Keratinocyte (primary cell): Measurements from ENCODE around the gene CFAP61. TPM values are rescaled to one million over a fixed set of nuclear protein-coding genes. Genes with fewer than 3 reads are reported as not detected.

Source experiments
- DNase-seq: peaks from one replicate; pipeline ENCODE4 v3.0.0-alpha.2; 2011; ENCODE audit warnings: low read depth, missing footprints, low spot score
- FAIRE-seq: peaks from 2 replicates; lab custom pipeline; 2011; peaks lifted over from hg19 to GRCh38; lab: Jason Lieb, UNC
- H2AFZ ChIP-seq: 2 replicates; pipeline ENCODE4 v1.6.0; 2012; ENCODE audit warnings: low read length, control low read depth, inconsistent platforms; ENCODE audit not compliant: control insufficient read depth
- H3K27ac ChIP-seq: 2 replicates; pipeline ENCODE4 v1.5.1; 2011; ENCODE audit warnings: low read length; ENCODE audit not compliant: control insufficient read depth, insufficient read depth
- H3K27me3 ChIP-seq: 3 replicates; pipeline ENCODE4 v1.6.0; 2011; ENCODE audit warnings: low read length; ENCODE audit not compliant: control insufficient read depth, insufficient read depth; ENCODE audit errors: extremely low read depth
- H3K36me3 ChIP-seq, 2 experiments: 2 replicates in 1 of 2; 3 replicates in 1 of 2; pipeline ENCODE4 v1.5.1; 2011; ENCODE audit warnings: low read length in 2 of 2, mild to moderate bottlenecking in 1 of 2; ENCODE audit not compliant: control insufficient read depth in 2 of 2, insufficient read depth in 2 of 2; ENCODE audit errors: extremely low read depth in 1 of 2
- H3K4me1 ChIP-seq: 3 replicates; pipeline ENCODE4 v1.5.1; 2011; ENCODE audit warnings: low read length; ENCODE audit not compliant: control insufficient read depth, insufficient read depth; ENCODE audit errors: extremely low read depth
- H3K4me2 ChIP-seq: 3 replicates; pipeline ENCODE4 v1.6.0; 2011; ENCODE audit warnings: low read depth, low read length; ENCODE audit not compliant: control insufficient read depth, insufficient read depth; ENCODE audit errors: extremely low read depth
- H3K4me3 ChIP-seq, 3 experiments: fragments of 200-600 bp in 1 of 3; sonication (generic) in 1 of 3; 2 replicates in 2 of 3; 3 replicates in 1 of 3; pipeline ENCODE4 v1.5.1; 2011 to 2016; ENCODE audit warnings: low read length in 3 of 3, mild to moderate bottlenecking in 3 of 3, control low read depth in 2 of 3, inconsistent platforms in 1 of 3, low read depth in 1 of 3, mixed read lengths in 1 of 3, mixed run types in 1 of 3, moderate library complexity in 1 of 3; ENCODE audit not compliant: control insufficient read depth in 2 of 3, insufficient read depth in 2 of 3; ENCODE audit errors: extremely low read depth in 1 of 3
- H3K79me2 ChIP-seq: 2 replicates; pipeline ENCODE4 v1.6.0; 2012; ENCODE audit warnings: low read length; ENCODE audit not compliant: control insufficient read depth, insufficient read depth
- H3K9ac ChIP-seq: 3 replicates; pipeline ENCODE4 v1.6.0; 2011; ENCODE audit warnings: low read length; ENCODE audit not compliant: control insufficient read depth, insufficient read depth; ENCODE audit errors: extremely low read depth
- H3K9me1 ChIP-seq: 3 replicates; pipeline ENCODE4 v1.6.0; 2011; ENCODE audit warnings: low read length; ENCODE audit not compliant: control insufficient read depth, insufficient read depth; ENCODE audit errors: extremely low read depth
- H3K9me3 ChIP-seq: 2 replicates; pipeline ENCODE4 v1.5.1; 2012; ENCODE audit warnings: low read depth, low read length; ENCODE audit not compliant: control insufficient read depth
- H4K20me1 ChIP-seq: 3 replicates; pipeline ENCODE4 v1.6.0; 2011; ENCODE audit warnings: low read length; ENCODE audit not compliant: control insufficient read depth, insufficient read depth; ENCODE audit errors: extremely low read depth
- CTCF ChIP-seq, 3 experiments: IDR thresholded peaks in 1 of 3; conservative IDR thresholded peaks in 1 of 3; optimal IDR thresholded peaks in 1 of 3; 2 replicates in 2 of 3; 3 replicates in 1 of 3; pipeline versions ENCODE3 to v1.5.1; 2011; ENCODE audit warnings: low read length in 3 of 3, mild to moderate bottlenecking in 3 of 3, moderate library complexity in 2 of 3, control low read depth in 1 of 3, inconsistent platforms in 1 of 3; ENCODE audit not compliant: insufficient read depth in 2 of 3; ENCODE audit errors: extremely low read depth in 1 of 3
- EZH2 ChIP-seq: IDR thresholded peaks from one replicate; pipeline ENCODE4 v1.6.1; 2012; ENCODE audit warnings: inconsistent platforms, mild to moderate bottlenecking, low read length, moderate library complexity
- dilution Hi-C: fragments of 300-500 bp; cut with MboI; formaldehyde crosslinking; loops from one replicate; pipeline ENCODE4 v1.7.0; 2020; ENCODE audit warnings: low sequenced_read_pairs; ENCODE audit not compliant: extremely low pct_ligation_motif_present
- polyA plus RNA-seq, 5 experiments: library from polyadenylated mRNA; depleted of rRNA in 3 of 5; stranded (reverse) in 3 of 5; stranded (forward) in 1 of 5; unstranded in 1 of 5; fragments of >200 nt; gene quantifications; 1 replicate in 1 of 5; 2 replicates in 3 of 5; 3 replicates in 1 of 5; pipeline versions ENCODE4 v1.2.1 to v1.2.3, GENCODE V29; 2011 to 2012; ENCODE audit warnings: missing spikeins in 2 of 5, low read depth in 1 of 5, low replicate concordance in 1 of 5

The CFAP61 gene
- polyA plus RNA-seq, 1 donor (not counting 4 experiments of a cell fraction or from before 2014, with no cell fraction given), result 0.25 TPM

GRCh38 chr20:20084296-20084752, 32.0 kb downstream of the CFAP61 start:
- no peak overlapping the region for H3K9ac ChIP-seq
- dilution Hi-C loops, result no loop called here
- no peaks in the 10 kb centered on the region for H3K9me3 ChIP-seq
- no peaks in the 10 kb centered on the region for H3K4me1 ChIP-seq
- H3K9me1 ChIP-seq, result no peaks in the 10 kb centered on the region
- no peaks in the 10 kb centered on the region for H4K20me1 ChIP-seq
- FAIRE-seq (no peak), DNase-seq (no peak)
- H2AFZ ChIP-seq, result no peak overlapping the region
- H3K79me2 ChIP-seq, result no peaks in the 10 kb centered on the region
- H3K4me2 ChIP-seq, result no peak overlapping the region
- no peak for TF ChIP-seq EZH2
- no peak for TF ChIP-seq CTCF (optimal IDR thresholded peaks at IDR 0.05 in 1 of 3, IDR thresholded peaks at IDR 0.05 in 1 of 3, conservative IDR thresholded peaks at IDR 0.05 in 1 of 3; ENCODE audit: extremely low read depth in 1 of 3, insufficient read depth in 2 of 3, low read length in 3 of 3)
- H3K27me3 ChIP-seq, result peaks cover under 1% of the 10 kb centered on the region
- no peak overlapping the region for H3K4me3 ChIP-seq
- H3K27ac ChIP-seq, result no peak overlapping the region
- no peaks in the 10 kb centered on the region for H3K36me3 ChIP-seq

- Histone ChIP-seq H3K27me3 (no peaks in the 10 kb centered on the region), H2AFZ (no peak overlapping the region), H3K4me2 (no peak overlapping the region), H3K79me2 (no peaks in the 10 kb centered on the region), H3K9ac (no peak overlapping the region), H3K27ac (no peak overlapping the region), H4K20me1 (no peaks in the 10 kb centered on the region), H3K9me3 (no peaks in the 10 kb centered on the region), H3K9me1 (no peaks in the 10 kb centered on the region), H3K4me3 (no peak overlapping the region), H3K4me1 (no peaks in the 10 kb centered on the region), H3K36me3 (no peaks in the 10 kb centered on the region)
- dilution Hi-C loops, result no loop called here
- no peak for FAIRE-seq
- no peak for DNase-seq
- TF ChIP-seq CTCF (optimal IDR thresholded peaks at IDR 0.05 in 1 of 3, IDR thresholded peaks at IDR 0.05 in 1 of 3, conservative IDR thresholded peaks at IDR 0.05 in 1 of 3; ENCODE audit: extremely low read depth in 1 of 3, insufficient read depth in 2 of 3, low read length in 3 of 3) (no peak), EZH2 (no peak)
Measured at GRCh38 chr20:20085071-20085470, 32.7 kb downstream of the CFAP61 start.
